Activated CD4-positive, alpha-beta T cell treated with anti-CD3 and anti-CD28 coated beads, Interleukin-2, Interleukin-6, amounts not matched to agents 100 ng/mL and 50 ng/mL, durations not matched to agents 16 hours and 8 hours (primary cell): Measurements from ENCODE around the gene JMJD4.
A peak's percentile ranks its signal among the peaks of the same experiment; 100 is the strongest.

Experiments used
- DNase-seq: peaks from one replicate; pipeline ENCODE4 v3.0.0-alpha.2; 2020

The JMJD4 gene

GRCh38 chr1:227749225-227749624 lies 14.1 kb upstream of the JMJD4 start:
- DNase-seq: no peak

GRCh38 chr1:227748496-227749182 lies 13.5 kb upstream of the JMJD4 start:
- peak; percentile 50 for DNase-seq

- no peak for DNase-seq
These were observed 12.9 kb upstream of the JMJD4 start for GRCh38 chr1:227747948-227748495.

GRCh38 chr1:227747382-227747781 lies 12.3 kb upstream of the JMJD4 start:
- no peak for DNase-seq

GRCh38 chr1:227746676-227747075 lies 11.6 kb upstream of the JMJD4 start:
- DNase-seq: no peak

GRCh38 chr1:227745568-227746265 lies 10.6 kb upstream of the JMJD4 start:
- no peak for DNase-seq

- DNase-seq: no peak
These were observed 9.6 kb upstream of the JMJD4 start for GRCh38 chr1:227744668-227745067.

GRCh38 chr1:227742738-227743715 lies 7.9 kb upstream of the JMJD4 start:
- DNase-seq: no peak

GRCh38 chr1:227741166-227741870 lies 6.2 kb upstream of the JMJD4 start:
- no peak for DNase-seq

GRCh38 chr1:227740401-227740960 lies 5.4 kb upstream of the JMJD4 start:
- DNase-seq: no peak

- DNase-seq: no peak
These were observed 4.5 kb upstream of the JMJD4 start for GRCh38 chr1:227739636-227740035.

GRCh38 chr1:227738820-227739219 lies 3.7 kb upstream of the JMJD4 start:
- DNase-seq: no peak

- DNase-seq: no peak
These were observed 1.8 kb upstream of the JMJD4 start for GRCh38 chr1:227736814-227737432.

- no peak for DNase-seq
These were observed 610 bp upstream of the JMJD4 start for GRCh38 chr1:227735539-227736285.

GRCh38 chr1:227734546-227734855 lies 601 bp downstream of the JMJD4 start:
- DNase-seq: no peak

GRCh38 chr1:227733751-227734545 lies 1.2 kb downstream of the JMJD4 start:
- DNase-seq: no peak

- DNase-seq: no peak
These were observed 1.8 kb downstream of the JMJD4 start for GRCh38 chr1:227733309-227733705.

- no peak for DNase-seq
These were observed 2.4 kb downstream of the JMJD4 start for GRCh38 chr1:227732586-227733308.
